ENCODE data around the gene TUBG1. TPM values are rescaled to one million over a fixed set of nuclear protein-coding genes. Genes with fewer than 3 reads are reported as not detected.

The TUBG1 gene
- total and polyA plus RNA-seq, 8 donors: 18.5 to 72.4 (median 45.7) TPM

DNA sequence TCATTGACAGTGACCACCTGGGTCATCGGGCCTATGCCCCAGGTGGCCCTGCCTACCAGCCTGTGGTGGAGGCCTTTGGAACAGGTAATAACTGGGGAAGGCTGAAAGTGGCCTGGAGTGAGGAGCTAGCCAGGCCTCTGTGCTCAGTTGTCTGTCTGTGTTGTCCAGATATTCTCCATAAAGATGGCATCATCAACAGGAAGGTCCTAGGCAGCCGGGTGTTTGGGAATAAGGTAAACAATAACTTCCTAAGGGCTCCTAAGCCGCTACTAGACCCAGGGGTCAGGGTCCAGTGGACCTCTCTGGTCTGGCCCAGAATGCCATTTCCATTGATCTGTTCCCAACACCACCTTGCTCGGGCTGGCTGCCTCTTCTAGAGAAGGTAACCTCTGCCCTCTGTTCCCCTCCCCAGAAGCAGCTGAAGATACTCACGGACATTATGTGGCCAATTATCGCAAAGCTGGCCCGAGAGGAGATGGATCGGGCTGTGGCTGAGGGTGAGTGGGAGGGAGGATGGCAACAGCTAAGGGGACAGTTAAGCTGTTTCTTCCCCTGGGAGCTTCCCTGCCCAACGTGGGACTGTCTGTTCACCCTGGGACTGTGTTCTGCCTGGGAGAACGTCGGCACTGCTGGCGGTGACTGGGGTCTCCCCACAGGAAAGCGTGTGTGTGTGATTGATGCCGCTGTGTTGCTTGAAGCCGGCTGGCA, 44.5 kb upstream of the TUBG1 start:
- peaks cover 39 to 46% (median 40%) of the 10 kb centered on the region in 4 donors for H3K36me3 ChIP-seq
- no peak overlapping the region for H3K4me3 ChIP-seq
- intact Hi-C loops (cut with DNase I; ENCODE audit: low total_unique reads): no loop called here
- peaks cover 55 to 80% (median 75%) of the 10 kb centered on the region in 4 donors for H3K4me1 ChIP-seq
- TF ChIP-seq EP300 (IDR thresholded peaks at IDR 0.05) (no peak), CTCF (IDR thresholded peaks at IDR 0.05) (no peak), POLR2A (IDR thresholded peaks at IDR 0.05) (no peak), POLR2AphosphoS5 (IDR thresholded peaks at IDR 0.05) (no peak)
- no peaks in the 10 kb centered on the region for H3K9me3 ChIP-seq
- H3K27ac ChIP-seq: peak overlapping the region; percentile 47 to 97 (median 91)
- no peaks in the 10 kb centered on the region for H3K27me3 ChIP-seq
- DNase-seq: no peak
- 86 to 91% (median 88%) methylated on average over 14 to 15 of the region's 15 CpGs for WGBS, 5 donors

DNA sequence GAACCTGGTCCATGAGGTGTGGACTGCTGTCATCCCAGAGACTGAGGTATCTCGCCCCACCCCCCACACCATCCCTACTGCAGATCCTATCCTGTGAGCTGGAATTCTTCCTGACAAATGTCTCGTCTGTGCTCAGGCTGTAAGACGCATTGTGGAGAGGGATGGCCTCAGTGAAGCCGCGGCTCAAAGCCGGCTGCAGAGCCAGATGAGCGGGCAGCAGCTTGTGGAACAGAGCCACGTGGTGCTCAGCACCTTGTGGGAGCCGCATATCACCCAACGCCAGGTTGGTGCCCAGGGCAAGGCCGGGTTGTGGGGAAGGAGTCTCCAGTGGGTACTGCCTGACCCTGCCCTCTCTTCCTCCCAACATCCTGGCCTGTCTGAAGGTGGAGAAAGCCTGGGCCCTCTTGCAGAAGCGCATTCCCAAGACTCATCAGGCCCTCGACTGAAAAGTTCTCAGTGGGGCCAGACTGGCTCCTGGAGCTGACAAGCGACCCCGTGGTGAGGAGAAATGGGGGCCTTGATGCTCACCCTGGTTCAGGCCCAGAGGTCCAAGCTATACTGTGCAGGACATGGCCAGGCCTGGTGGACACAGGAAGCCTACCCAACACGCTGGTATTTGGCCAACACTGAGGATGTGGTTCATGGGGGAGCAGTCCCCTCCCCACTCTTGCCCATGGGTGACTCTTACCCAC, 43.8 kb upstream of the TUBG1 start:
- Histone ChIP-seq H3K4me1 (peaks cover 55 to 83% (median 81%) of the 10 kb centered on the region in 4 donors), H3K4me3 (peak overlapping the region in 1 of 4 donors; percentile 91), H3K27me3 (no peaks in the 10 kb centered on the region), H3K36me3 (peaks cover 44 to 53% (median 47%) of the 10 kb centered on the region in 4 donors), H3K27ac (peak overlapping the region; percentile 89 to 99 (median 97)), H3K9me3 (no peaks in the 10 kb centered on the region)
- intact Hi-C loops (cut with DNase I; ENCODE audit: low total_unique reads): no loop called here
- TF ChIP-seq EP300 (IDR thresholded peaks at IDR 0.05): no peak
- TF ChIP-seq POLR2AphosphoS5 (IDR thresholded peaks at IDR 0.05): no peak
- no peak for TF ChIP-seq CTCF (IDR thresholded peaks at IDR 0.05)
- no peak for TF ChIP-seq POLR2A (IDR thresholded peaks at IDR 0.05)
- DNase-seq: no peak
- 87 to 93% (median 90%) methylated on average over 12 to 16 of the region's 16 CpGs for WGBS, 5 donors

- WGBS, 5 donors: 18 to 27% (median 21%) methylated on average over 26 to 28 of the region's 28 CpGs
- Histone ChIP-seq H3K27ac (peak overlapping the region; percentile 89 to 99 (median 97)), H3K36me3 (peaks cover 46 to 60% (median 54%) of the 10 kb centered on the region in 4 donors), H3K4me3 (peak overlapping the region; percentile 73 to 94 (median 89)), H3K9me3 (no peaks in the 10 kb centered on the region), H3K4me1 (peaks cover 53 to 85% (median 83%) of the 10 kb centered on the region in 4 donors), H3K27me3 (no peaks in the 10 kb centered on the region)
- intact Hi-C loops (cut with DNase I; ENCODE audit: low total_unique reads): no loop called here
- DNase-seq: no peak
- no peak for TF ChIP-seq CTCF (IDR thresholded peaks at IDR 0.05)
- no peak for TF ChIP-seq POLR2A (IDR thresholded peaks at IDR 0.05)
Measured at GRCh38 chr17:42566215-42566882, 43.1 kb upstream of the TUBG1 start.

DNA sequence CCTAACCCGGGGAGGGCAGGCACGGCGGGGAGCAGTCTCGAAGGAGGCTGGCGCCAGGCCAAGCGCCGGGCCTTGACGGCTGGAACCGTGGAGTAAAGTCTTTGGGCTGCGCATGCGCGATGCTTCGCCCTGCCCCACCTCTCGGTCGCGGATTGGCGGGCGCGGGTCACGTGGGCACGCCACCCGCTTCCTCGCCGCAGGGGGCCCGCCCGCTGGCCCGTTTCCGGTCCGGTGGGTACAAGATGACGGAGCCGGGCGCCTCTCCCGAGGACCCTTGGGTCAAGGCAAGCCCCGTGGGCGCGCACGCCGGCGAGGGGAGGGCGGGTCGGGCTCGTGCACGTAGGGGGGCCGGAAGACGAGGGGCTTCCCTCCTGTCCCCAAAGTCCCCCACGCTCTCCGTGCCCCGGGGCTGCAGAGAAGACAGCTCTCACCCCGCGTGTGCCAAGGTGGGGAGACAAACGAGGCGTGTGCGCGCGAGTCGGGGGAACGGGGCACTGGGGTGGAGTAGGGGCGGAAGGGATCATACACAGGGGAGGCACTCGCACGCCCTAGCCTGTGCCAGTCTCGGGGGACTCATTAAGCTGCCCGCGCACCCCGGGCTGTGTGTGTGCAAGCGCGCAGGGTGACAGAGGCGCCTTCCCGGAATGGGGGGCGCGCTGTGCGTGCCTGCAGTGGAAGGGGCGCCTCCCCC, 42.5 kb upstream of the TUBG1 start, which contains the start of gene MLX:
Gene MLX (plus strand): TSS at position 218 of the 691 bp plus-strand sequence. CDS start 25 bp downstream, at position 243.
- H3K27ac ChIP-seq: peak within 1 kb of the TSS; percentile 89 to 99 (median 97)
- 0% methylated on average over 39 to 72 of the region's 72 CpGs for WGBS, 5 donors
- no peaks in the 10 kb centered on the region for H3K27me3 ChIP-seq
- no peaks in the 10 kb centered on the region for H3K9me3 ChIP-seq
- intact Hi-C loops (cut with DNase I; ENCODE audit: low total_unique reads): no loop called here
- TF ChIP-seq POLR2A (IDR thresholded peaks at IDR 0.05) (peak in 1 of 4 donors; percentile 25), POLR2AphosphoS5 (IDR thresholded peaks at IDR 0.05) (peak; percentile 67 to 92 (median 82)), CTCF (IDR thresholded peaks at IDR 0.05) (no peak)
- peak within 1 kb of the TSS; percentile 73 to 94 (median 89) for H3K4me3 ChIP-seq
- H3K4me1 ChIP-seq: peaks cover 52 to 87% (median 86%) of the 10 kb centered on the region in 4 donors
- DNase-seq: peak; percentile 97 to 98
- H3K36me3 ChIP-seq: peaks cover 53 to 66% (median 61%) of the 10 kb centered on the region in 4 donors
